HG03520 (cell line): ENCODE results near the gene MAN1B1.

Source experiments
- ATAC-seq: cut with Tn5 transposase; IDR thresholded peaks from one replicate; pipeline ENCODE4 v1.9.1; 2021; ENCODE audit warnings: mild to moderate bottlenecking, moderate library complexity; ENCODE audit not compliant: unreplicated experiment

The MAN1B1 gene

GRCh38 chr9:137086531-137087408 lies at the start of gene MAN1B1:
Gene MAN1B1, plus strand, starts transcription at chr9:137086985. Its CDS starts 15 bp downstream, at chr9:137087000.
- peak; percentile 68 for ATAC-seq

- ATAC-seq = no peak
Measured at GRCh38 chr9:137037035-137037434, 49.8 kb upstream of the MAN1B1 start.

DNA sequence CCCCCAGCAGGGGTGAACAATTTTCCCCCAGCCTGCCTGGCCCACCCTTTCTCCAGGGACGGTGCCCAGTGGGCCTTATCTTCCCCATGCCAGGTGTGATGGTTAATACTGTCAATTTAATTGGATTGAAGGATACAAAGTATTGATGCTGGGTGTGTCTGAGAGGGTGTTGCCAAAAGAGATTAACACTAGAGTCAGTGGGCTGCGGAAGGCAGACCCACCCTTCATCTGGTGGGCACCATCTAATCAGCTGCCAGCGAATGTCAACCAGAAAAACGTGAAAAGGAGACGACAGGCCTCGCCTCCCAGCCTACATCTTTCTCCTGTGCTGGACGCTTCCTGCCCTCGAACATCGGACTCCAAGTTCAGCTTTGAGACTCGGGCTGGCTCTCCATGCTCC lies 49.3 kb upstream of the MAN1B1 start:
- ATAC-seq = no peak

- ATAC-seq = no peak
Measured at GRCh38 chr9:137038916-137039315, 47.9 kb upstream of the MAN1B1 start.

DNA sequence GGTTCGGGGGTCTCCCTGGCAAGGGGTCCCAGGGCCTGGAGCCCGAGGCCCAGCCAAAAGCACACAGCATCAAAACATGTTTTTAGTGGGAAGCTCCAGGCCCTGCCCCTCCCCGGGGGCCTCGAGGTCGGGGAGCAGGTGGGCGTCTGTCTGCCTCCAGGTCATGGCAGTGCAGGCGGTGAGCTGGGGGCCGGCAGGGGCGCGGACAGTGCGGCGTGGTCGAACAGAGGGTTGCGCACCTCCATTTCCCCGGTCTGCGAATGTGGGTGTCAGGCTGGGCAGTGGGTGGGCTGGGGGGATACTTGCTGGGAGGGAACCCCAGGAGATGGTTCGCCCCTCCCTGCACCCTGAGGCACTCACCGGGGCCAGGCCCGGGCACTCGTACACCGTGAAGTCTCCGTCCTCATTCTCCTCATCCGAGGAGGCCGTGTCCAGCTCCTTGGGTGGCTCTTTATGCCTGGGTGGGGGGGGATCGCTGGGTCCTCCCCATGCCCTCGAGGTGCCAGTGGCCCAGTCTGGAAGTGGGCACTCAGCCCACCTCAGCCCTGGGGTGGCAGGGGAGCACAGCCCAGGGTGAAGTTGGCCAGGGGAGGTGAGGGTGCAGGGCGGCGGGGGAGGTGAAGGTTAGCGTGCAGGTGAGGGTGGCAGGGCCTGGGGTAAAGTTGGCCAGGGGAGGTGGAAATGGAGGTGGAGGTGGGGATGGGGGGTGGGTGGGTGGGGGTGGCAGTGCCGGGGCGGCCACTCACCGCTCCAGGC lies 47.0 kb upstream of the MAN1B1 start:
- no peak for ATAC-seq

GRCh38 chr9:137040568-137040967 lies 46.2 kb upstream of the MAN1B1 start:
- no peak for ATAC-seq

DNA sequence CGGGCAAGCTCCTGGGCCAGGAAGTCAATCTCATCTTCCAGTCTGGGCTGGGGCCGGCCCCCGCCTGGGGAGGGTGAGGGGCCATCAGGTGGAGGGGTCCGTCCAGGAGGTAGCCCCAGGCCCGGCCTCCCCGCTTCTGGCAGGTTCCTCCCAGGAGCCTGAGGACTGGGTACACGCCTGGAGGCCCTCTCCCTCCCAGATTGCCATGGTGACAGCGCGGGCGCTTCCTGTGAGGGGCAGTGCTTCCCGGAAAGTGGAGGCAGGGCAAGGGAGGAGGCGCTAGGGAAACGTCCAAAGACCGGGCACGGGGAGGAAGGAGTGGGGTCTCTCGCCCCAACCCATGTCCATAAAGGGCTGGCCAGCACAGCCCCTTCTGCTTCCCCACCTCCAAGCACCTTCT lies 45.7 kb upstream of the MAN1B1 start:
- ATAC-seq = no peak

- ATAC-seq = no peak
Measured at GRCh38 chr9:137042751-137043727, 43.7 kb upstream of the MAN1B1 start.

DNA sequence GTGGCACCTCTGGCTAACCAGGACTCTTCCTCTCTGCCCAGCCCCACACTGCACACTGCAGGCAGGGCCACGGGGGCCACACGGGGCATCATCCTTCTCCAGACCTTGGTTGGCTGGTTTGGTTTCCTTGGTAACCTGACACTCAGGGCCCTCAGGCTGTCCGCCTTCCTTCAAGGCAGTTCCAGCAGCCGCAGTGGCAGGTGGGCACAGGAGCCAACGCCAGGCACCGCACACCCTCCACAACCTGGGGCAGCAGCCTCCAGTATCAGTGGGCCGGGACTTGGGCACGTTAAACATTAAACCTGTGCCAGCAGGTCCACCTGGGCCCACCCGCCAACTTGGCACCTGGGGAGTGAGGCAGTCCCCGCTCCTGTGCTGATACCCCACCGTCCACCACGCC lies 42.7 kb upstream of the MAN1B1 start:
- ATAC-seq = no peak

DNA sequence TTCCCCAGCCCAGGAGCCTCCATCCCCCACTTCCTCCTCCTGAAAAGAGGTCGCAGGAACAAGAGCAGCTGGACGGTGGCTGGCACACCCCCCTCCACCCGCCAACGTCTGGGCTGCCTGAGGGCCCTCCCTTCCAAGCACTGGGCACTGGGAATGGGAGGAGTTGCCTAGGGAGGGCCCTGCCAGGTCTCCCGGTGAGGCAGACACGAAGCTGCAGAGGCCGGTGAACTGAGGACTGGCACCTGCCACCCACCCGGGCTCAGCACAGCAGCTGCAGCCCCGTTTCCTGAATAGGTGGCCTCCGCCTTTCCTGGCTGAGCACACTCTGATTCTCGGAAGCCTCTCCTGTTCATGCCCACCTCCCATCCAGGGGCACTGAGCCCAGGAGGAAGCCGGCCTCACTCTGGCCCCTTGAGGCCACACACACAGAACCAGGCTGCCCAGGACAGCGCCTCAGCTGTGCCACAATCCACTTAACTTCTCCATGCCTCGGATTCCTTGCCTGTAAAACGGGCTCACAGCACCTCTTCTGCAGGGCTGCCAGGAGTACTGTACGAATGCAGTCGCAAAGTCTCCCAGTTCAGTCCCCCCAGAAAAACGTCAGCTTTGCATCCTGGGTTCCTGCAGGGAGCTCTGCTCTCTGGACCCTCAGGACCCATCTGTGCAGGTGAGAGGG lies 42.1 kb upstream of the MAN1B1 start:
- no peak for ATAC-seq

- no peak for ATAC-seq
Measured at GRCh38 chr9:137045294-137046087, 41.3 kb upstream of the MAN1B1 start.

DNA sequence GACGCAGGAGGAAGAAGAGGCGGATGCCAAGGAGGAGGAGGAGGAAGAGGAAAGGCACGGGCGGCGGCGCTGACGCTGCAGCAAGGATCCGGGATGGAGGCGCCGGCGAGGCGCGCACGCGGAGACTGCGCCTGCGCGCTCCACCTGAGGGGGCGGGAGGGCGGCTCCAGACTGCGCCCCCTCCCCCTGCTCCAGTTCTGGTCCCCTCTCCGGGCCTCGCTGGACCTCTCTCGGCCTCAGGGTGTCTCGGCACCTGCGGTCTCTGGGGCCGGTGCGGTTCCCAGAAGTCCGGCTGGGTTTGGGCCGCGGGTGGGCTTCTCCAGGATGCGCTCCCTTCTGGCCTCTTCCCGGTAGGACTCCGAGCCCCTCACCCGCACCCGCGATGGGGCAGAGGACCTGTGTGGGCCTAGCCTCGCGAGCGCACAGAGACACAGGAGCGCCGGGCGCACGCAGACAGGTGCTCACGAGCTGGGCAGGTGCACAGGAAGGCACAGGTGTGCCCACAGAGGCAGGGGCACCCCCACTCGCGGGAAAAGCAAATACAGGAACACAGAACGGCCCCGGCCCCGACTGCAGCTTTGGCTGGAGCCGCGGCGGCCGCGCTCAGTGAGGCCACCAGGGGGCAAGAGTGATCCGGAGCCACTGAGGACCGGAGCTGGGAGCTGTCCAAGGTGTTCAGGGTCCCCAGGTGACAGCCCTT lies 40.5 kb upstream of the MAN1B1 start, which contains the start of gene NPDC1:
Gene NPDC1, minus strand, starts transcription at position 90 of the 700 bp plus-strand sequence. CDS start 188 bp downstream, outside the sequence.
- no peak for ATAC-seq

GRCh38 chr9:137048655-137049543 lies 37.9 kb upstream of the MAN1B1 start:
- ATAC-seq = no peak

DNA sequence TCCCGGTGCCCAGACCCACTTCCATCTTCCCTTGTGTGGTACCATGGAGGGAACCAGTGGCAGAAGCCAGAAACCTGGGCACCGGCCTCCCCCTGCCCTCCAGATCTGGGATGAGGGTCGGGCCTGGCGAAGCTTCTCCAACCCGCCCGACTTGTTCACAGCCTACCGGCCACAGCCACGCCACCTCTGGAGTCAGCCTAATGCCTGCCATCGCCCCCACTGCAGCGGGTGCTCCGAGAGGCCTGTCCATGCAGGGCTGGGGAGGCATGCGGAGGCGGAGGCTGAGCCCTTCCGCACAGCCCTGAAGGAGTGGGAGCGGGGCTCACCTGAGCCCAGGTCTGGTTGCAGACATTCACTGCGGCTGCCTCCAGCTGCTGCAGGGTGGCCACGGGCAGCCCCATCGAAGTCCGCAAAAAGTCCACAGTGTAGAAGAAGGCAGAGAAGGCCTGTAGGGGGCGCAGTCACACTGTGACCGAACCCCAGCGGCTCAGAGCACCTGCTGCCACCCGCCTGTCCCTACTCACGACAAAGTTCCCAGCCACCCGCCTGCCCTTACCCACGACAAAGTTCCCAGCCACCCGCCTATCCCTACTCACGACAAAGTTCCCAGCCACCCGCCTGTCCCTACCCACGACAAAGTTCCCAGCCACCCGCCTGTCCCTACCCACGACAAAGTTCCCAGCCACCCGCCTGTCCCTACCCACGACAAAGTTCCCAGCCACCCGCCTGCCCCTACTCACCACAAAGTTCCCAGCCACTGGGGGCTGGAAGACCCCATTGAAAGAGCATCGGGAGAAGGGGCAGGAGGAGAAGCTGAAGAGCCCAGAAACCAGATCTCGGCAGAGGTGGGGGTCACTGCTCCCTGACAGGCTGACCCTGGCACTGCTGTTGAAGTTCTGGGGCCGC lies 37.0 kb upstream of the MAN1B1 start:
- ATAC-seq = no peak

GRCh38 chr9:137050570-137050969 lies 36.2 kb upstream of the MAN1B1 start:
- ATAC-seq = no peak

- ATAC-seq = no peak
Measured at GRCh38 chr9:137051145-137051724, 35.5 kb upstream of the MAN1B1 start.
